PC-3 (cell line): ENCODE data around the gene CCDC92B. TPM values are rescaled to one million over a fixed set of nuclear protein-coding genes. Genes with fewer than 3 reads are reported as not detected.

Experiments used
- ATAC-seq: fragments of 200-7000 bp; cut with Tn5 transposase; 2 replicates; pipeline ENCODE4 v1.9.1; 2020; ENCODE audit warnings: mild to moderate bottlenecking, moderate library complexity
- BruUV-seq: library from RNA; stranded (reverse); fragments of 400-500 nt; replicated peaks from 2 replicates; lab custom pipeline; 2021; lab: Mats Ljungman, UMichigan
- CTCF ChIA-PET: fragments of 300-600 bp; sonication (Branson Sonifier 250); formaldehyde crosslinking; loops from one replicate; lab custom pipeline; 2022; ENCODE audit warnings: antibody characterized with exemption; lab: Charles Lee
- POLR2A ChIA-PET: fragments of 300-600 bp; sonication (Branson Sonifier 250); formaldehyde crosslinking; loops from one replicate; lab custom pipeline; 2022; ENCODE audit warnings: antibody characterized with exemption; ENCODE audit not compliant: unreplicated experiment; lab: Charles Lee
- DNase-seq: peaks from one replicate; pipeline ENCODE4 v3.0.0-alpha.2; 2015
- H2AFZ ChIP-seq: fragments of 300-600 bp; sonication (generic); 2 replicates; pipeline ENCODE4 v1.6.0; 2016; ENCODE audit warnings: antibody characterized with exemption, low read length
- H3F3A ChIP-seq: fragments of 300-600 bp; sonication (generic); one replicate; pipeline ENCODE4 v1.6.0; 2017; ENCODE audit warnings: antibody characterized with exemption, low read length, control low read depth, mild to moderate bottlenecking; ENCODE audit not compliant: unreplicated experiment
- H3K27ac ChIP-seq: fragments of 300-600 bp; sonication (generic); 2 replicates; pipeline ENCODE4 v1.5.1; 2016; ENCODE audit warnings: mild to moderate bottlenecking, low read length
- H3K27me3 ChIP-seq: fragments of 300-600 bp; sonication (generic); 2 replicates; pipeline ENCODE4 v1.6.1; 2016; ENCODE audit warnings: low read length, mixed read lengths
- H3K36me3 ChIP-seq: fragments of 300-600 bp; sonication (generic); 2 replicates; pipeline ENCODE4 v1.6.1; 2016; ENCODE audit warnings: low read depth, mixed run types, low read length, mixed read lengths
- H3K4me1 ChIP-seq: fragments of 300-600 bp; sonication (generic); 2 replicates; pipeline ENCODE4 v1.5.1; 2016; ENCODE audit warnings: low read length; ENCODE audit not compliant: insufficient read depth
- H3K4me2 ChIP-seq: fragments of 300-600 bp; sonication (generic); 2 replicates; pipeline ENCODE4 v1.6.0; 2016; ENCODE audit warnings: low read length
- H3K4me3 ChIP-seq: fragments of 300-600 bp; sonication (generic); 2 replicates; pipeline ENCODE4 v1.5.1; 2016; ENCODE audit warnings: mild to moderate bottlenecking, low read length, mixed read lengths
- H3K79me2 ChIP-seq: fragments of 300-600 bp; sonication (generic); 2 replicates; pipeline ENCODE4 v1.6.1; 2017; ENCODE audit warnings: low read length, mixed read lengths
- H3K9ac ChIP-seq: fragments of 300-600 bp; sonication (generic); 2 replicates; pipeline ENCODE4 v1.6.0; 2016; ENCODE audit warnings: mild to moderate bottlenecking, low read length
- H3K9me2 ChIP-seq: fragments of 300-600 bp; sonication (generic); replicated peaks from 2 replicates; pipeline ENCODE4 v1.6.1; 2016; ENCODE audit warnings: mixed run types, low read length, mixed read lengths
- H3K9me3 ChIP-seq: fragments of 300-600 bp; sonication (generic); 2 replicates; pipeline ENCODE4 v1.6.1; 2016; ENCODE audit warnings: low read length, mixed read lengths
- H4K20me1 ChIP-seq: fragments of 300-600 bp; sonication (generic); 2 replicates; pipeline ENCODE4 v1.6.1; 2016; ENCODE audit warnings: low read length, mixed read lengths
- CTCF ChIP-seq: fragments of 300-600 bp; sonication (generic); conservative IDR thresholded peaks from 2 replicates; pipeline ENCODE4 v1.5.1; 2017; ENCODE audit warnings: antibody characterized with exemption, low read depth, mild to moderate bottlenecking, low read length
- EZH2 ChIP-seq: fragments of 300-600 bp; sonication (generic); IDR thresholded peaks from one replicate; pipeline ENCODE4 v1.6.1; 2017; ENCODE audit warnings: antibody characterized with exemption, mild to moderate bottlenecking, low read length; ENCODE audit not compliant: unreplicated experiment
- EZH2phosphoT487 ChIP-seq: fragments of 300-600 bp; sonication (generic); IDR thresholded peaks from 2 replicates; pipeline ENCODE4 v1.6.1; 2018; ENCODE audit warnings: mild to moderate bottlenecking, antibody characterized with exemption, low read length, borderline replicate concordance
- intact Hi-C: fragments of 100-400 bp; cut with micrococcal nuclease; formaldehyde crosslinking; loops from 2 replicates; pipeline ENCODE4 v1.9.0; 2023
- total RNA-seq: library from RNA; depleted of rRNA; stranded (reverse); fragments of >200 nt; gene quantifications from 2 replicates; pipeline ENCODE4 v1.2.3, GENCODE V29; 2014

CCDC92B gene
- total RNA-seq, 1 experiment from 2014 or later = not detected

GRCh38 chr17:2704890-2705248, 44.6 kb downstream of the CCDC92B start:
- no peak for ATAC-seq
- H4K20me1 ChIP-seq = peaks cover 52% of the 10 kb centered on the region
- TF ChIP-seq EZH2phosphoT487 = no peak
- TF ChIP-seq CTCF = no peak
- TF ChIP-seq EZH2 = no peak
- H3K79me2 ChIP-seq = peaks cover 56% of the 10 kb centered on the region
- no peak overlapping the region for H3K9ac ChIP-seq
- ChIA-PET POLR2A (no interaction called here), CTCF (no interaction called here)
- no peaks in the 10 kb centered on the region for H3K9me3 ChIP-seq
- H3F3A ChIP-seq = no peaks in the 10 kb centered on the region
- H3K4me2 ChIP-seq = no peak overlapping the region
- no peaks in the 10 kb centered on the region for H3K27me3 ChIP-seq
- peaks cover 13% of the 10 kb centered on the region for H3K4me1 ChIP-seq
- BruUV-seq = no TSS peak
- no peak for DNase-seq
- H3K9me2 ChIP-seq = no peaks in the 10 kb centered on the region
- H3K4me3 ChIP-seq = no peak overlapping the region
- intact Hi-C loops = no loop called here
- no peak overlapping the region for H2AFZ ChIP-seq
- no peak overlapping the region for H3K27ac ChIP-seq
- peaks cover 7% of the 10 kb centered on the region; the same call in 1 of the 2 replicates for H3K36me3 ChIP-seq

- TF ChIP-seq EZH2 (no peak), CTCF (no peak), EZH2phosphoT487 (no peak)
- Histone ChIP-seq H3K4me2 (no peak overlapping the region), H3K4me1 (peaks cover 7% of the 10 kb centered on the region), H3F3A (no peaks in the 10 kb centered on the region), H4K20me1 (peaks cover 45% of the 10 kb centered on the region), H3K9me3 (no peaks in the 10 kb centered on the region), H3K36me3 (peaks cover 7% of the 10 kb centered on the region; the same call in 1 of the 2 replicates), H3K9ac (no peak overlapping the region), H3K27ac (no peak overlapping the region), H3K9me2 (no peaks in the 10 kb centered on the region), H2AFZ (no peak overlapping the region), H3K27me3 (no peaks in the 10 kb centered on the region), H3K4me3 (no peak overlapping the region), H3K79me2 (peaks cover 50% of the 10 kb centered on the region)
- POLR2A ChIA-PET = no interaction called here
- CTCF ChIA-PET = no interaction called here
- BruUV-seq = no TSS peak
- intact Hi-C loops = no loop called here
- DNase-seq (no peak), ATAC-seq (no peak)
Observed at GRCh38 chr17:2704031-2704889, 45.2 kb downstream of the CCDC92B start.

- ChIA-PET CTCF (no interaction called here), POLR2A (no interaction called here)
- H3K9me3 ChIP-seq = no peaks in the 10 kb centered on the region
- H3K9me2 ChIP-seq = no peaks in the 10 kb centered on the region
- peaks cover 7% of the 10 kb centered on the region; the same call in 1 of the 2 replicates for H3K36me3 ChIP-seq
- H2AFZ ChIP-seq = no peak overlapping the region
- ATAC-seq = no peak
- H3K4me3 ChIP-seq = no peak overlapping the region
- H3K4me2 ChIP-seq = no peak overlapping the region
- H3K79me2 ChIP-seq = peaks cover 44% of the 10 kb centered on the region
- no peak overlapping the region for H3K9ac ChIP-seq
- H3K27me3 ChIP-seq = no peaks in the 10 kb centered on the region
- TF ChIP-seq EZH2phosphoT487 (no peak), EZH2 (no peak), CTCF (no peak)
- no peak overlapping the region for H3K27ac ChIP-seq
- DNase-seq = no peak
- peaks cover 39% of the 10 kb centered on the region for H4K20me1 ChIP-seq
- peaks cover under 1% of the 10 kb centered on the region; the same call in 1 of the 2 replicates for H3K4me1 ChIP-seq
- H3F3A ChIP-seq = no peaks in the 10 kb centered on the region
- BruUV-seq = no TSS peak
- intact Hi-C loops = no loop called here
Observed at GRCh38 chr17:2703606-2704005, 45.8 kb downstream of the CCDC92B start.
